LNCaP clone FGC (cell line): ENCODE measurements around the gene FNDC3B.

Source experiments
- DNase-seq: peaks from one replicate; pipeline ENCODE4 v3.0.0-alpha.2; 2011; ENCODE audit warnings: low read depth
- H3K4me3 ChIP-seq: 2 replicates; pipeline ENCODE4 v1.5.1; 2011; ENCODE audit warnings: mild to moderate bottlenecking, low read depth, low read length, control low read depth
- CTCF ChIP-seq: IDR thresholded peaks from 2 replicates; pipeline ENCODE4 v1.5.1; 2012; ENCODE audit warnings: mild to moderate bottlenecking; ENCODE audit not compliant: control insufficient read depth, insufficient read depth; ENCODE audit errors: extremely low read depth

Gene FNDC3B

GRCh38 chr3:172111163-172111562 lies 71.8 kb downstream of the FNDC3B start:
- H3K4me3 ChIP-seq: no peak overlapping the region
- TF ChIP-seq CTCF: no peak
- no peak for DNase-seq

DNA sequence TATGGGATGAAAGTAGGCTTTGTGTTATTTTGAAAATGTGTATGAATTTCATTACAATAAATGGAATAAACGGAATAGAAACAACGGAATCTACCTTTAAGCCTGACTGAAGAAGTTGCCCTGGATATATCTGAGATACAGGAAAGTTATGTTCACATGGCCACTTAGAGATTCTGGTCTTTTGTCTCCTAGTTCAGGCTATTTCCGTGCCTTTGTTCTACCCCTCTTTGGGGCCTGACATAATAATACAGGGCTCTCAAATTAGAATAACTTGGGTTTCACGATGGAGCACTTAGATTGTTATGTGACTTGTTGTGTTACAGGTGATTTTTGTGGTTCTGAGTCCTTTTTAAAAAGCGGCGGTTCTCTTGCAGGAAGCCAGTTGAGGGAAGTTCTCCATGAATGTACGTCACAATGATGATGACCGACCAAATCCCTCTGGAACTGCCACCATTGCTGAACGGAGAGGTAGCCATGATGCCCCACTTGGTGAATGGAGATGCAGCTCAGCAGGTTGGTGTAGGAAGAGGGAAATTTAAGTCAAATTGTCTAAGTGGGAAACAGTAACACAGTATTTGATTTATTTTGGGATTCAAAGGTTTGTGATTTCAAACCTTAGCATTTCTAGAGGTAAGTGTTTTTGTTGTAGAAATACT lies 72.8 kb downstream of the FNDC3B start:
- no peak for DNase-seq
- H3K4me3 ChIP-seq: no peak overlapping the region
- no peak for TF ChIP-seq CTCF

GRCh38 chr3:172112734-172113120 lies 73.3 kb downstream of the FNDC3B start:
- H3K4me3 ChIP-seq: no peak overlapping the region
- DNase-seq: no peak
- no peak for TF ChIP-seq CTCF

DNA sequence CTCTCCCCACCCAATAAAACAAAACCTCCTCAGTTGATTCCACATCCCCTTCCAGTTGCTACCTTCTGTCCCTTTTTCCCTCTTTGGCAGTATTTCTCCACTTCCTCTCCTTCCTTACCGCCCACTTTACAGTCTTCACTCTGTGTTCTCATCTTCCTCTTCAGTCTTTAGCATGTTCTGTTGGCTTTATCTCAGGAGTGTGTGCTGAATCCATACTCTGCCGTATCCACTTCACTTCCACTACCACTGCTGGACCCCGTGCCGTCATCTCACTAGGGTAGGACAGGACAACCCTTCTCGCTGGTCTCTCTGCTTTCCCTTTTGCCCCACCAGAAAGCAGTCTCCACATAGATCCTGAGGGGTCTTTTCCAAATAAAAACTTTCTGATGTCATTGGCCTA lies 74.3 kb downstream of the FNDC3B start:
- no peak for TF ChIP-seq CTCF

GRCh38 chr3:172115059-172115458 lies 75.7 kb downstream of the FNDC3B start:
- TF ChIP-seq CTCF: no peak
- H3K4me3 ChIP-seq: no peak overlapping the region
- DNase-seq: no peak

More for the DNA sequence above, 74.3 kb downstream of the FNDC3B start:
- DNase-seq: no peak
- H3K4me3 ChIP-seq: no peak overlapping the region

- DNase-seq: no peak
- H3K4me3 ChIP-seq: no peak overlapping the region
- no peak for TF ChIP-seq CTCF
Measured at GRCh38 chr3:172115787-172116186, 76.4 kb downstream of the FNDC3B start.

DNA sequence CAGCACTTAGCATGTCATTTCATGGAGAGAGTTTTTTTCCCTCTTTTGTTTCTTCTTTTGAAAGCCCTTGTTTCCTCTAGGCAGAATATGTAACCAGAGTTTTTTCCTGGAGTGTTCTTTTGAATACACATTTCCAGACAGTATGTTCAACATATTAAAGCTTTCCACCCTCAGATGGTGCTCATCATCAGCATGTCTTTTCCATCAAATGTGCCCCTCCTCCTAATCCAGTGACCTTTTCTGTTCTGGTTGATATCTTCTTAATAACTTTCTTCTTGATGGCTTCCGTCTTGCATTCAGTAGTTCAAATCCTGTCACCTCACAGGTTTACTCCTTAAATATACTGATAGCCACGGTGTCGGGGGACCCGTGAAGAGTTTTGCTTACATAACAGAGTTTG lies 78.6 kb downstream of the FNDC3B start:
- H3K4me3 ChIP-seq: no peak overlapping the region
- TF ChIP-seq CTCF: no peak
- DNase-seq: no peak
